Right ventricle myocardium inferior (tissue), 1 donor: ENCODE results near the gene GTF2H2C_2.
A peak's percentile ranks its signal among the peaks of the same experiment; 100 is the strongest.
"Not testable (repeated sequence)": the region's sequence is repeated elsewhere in the genome, so short reads cannot be mapped to it uniquely, and the experiment has no call there.

ENCODE experiments used
- ATAC-seq: fragments of 200-7000 bp; cut with Tn5 transposase; one replicate; pipeline ENCODE4 v1.9.1; 2020; ENCODE audit warnings: mild to moderate bottlenecking, moderate library complexity
- DNase-seq: peaks from one replicate; pipeline ENCODE4 v3.0.0; 2021; ENCODE audit errors: missing footprints
- intact Hi-C: fragments of 100-400 bp; cut with DNase I; formaldehyde crosslinking; loops from one replicate; pipeline ENCODE4 v1.11.0; 2022
- donor health status: DM: no; HTN: yes; CAD: no; lungs with severe emphysema.

GTF2H2C_2 gene

GRCh38 chr5:70415117-70415516, at the start of gene GTF2H2C_2:
TSS of gene GTF2H2C_2 (plus strand) at chr5:70415368.
- intact Hi-C loops, DNase-seq: not testable (repeated sequence)
- peak; percentile 99 for ATAC-seq

- ATAC-seq, intact Hi-C loops: not testable (repeated sequence)
- DNase-seq, result peak; percentile 73
Measured at GRCh38 chr5:70400984-70401686, 14.0 kb upstream of the GTF2H2C_2 start.

GRCh38 chr5:70421322-70421721, 6.2 kb downstream of the GTF2H2C_2 start:
- intact Hi-C loops, DNase-seq, ATAC-seq: not testable (repeated sequence)

- intact Hi-C loops, ATAC-seq, DNase-seq: not testable (repeated sequence)
Measured at GRCh38 chr5:70423215-70423614, 8.0 kb downstream of the GTF2H2C_2 start.

GRCh38 chr5:70438518-70438917, 23.4 kb downstream of the GTF2H2C_2 start:
- ATAC-seq, intact Hi-C loops, DNase-seq: not testable (repeated sequence)

GRCh38 chr5:70449565-70449964, 34.4 kb downstream of the GTF2H2C_2 start:
- intact Hi-C loops, ATAC-seq, DNase-seq: not testable (repeated sequence)

GRCh38 chr5:70451249-70451984, 36.2 kb downstream of the GTF2H2C_2 start:
- DNase-seq, intact Hi-C loops: not testable (repeated sequence)
- peak; percentile 63 for ATAC-seq

GRCh38 chr5:70457093-70457492, 41.9 kb downstream of the GTF2H2C_2 start:
- DNase-seq, ATAC-seq, intact Hi-C loops: not testable (repeated sequence)

- intact Hi-C loops, ATAC-seq: not testable (repeated sequence)
- DNase-seq, result peak; percentile 13
Measured at GRCh38 chr5:70459188-70459587, 44.0 kb downstream of the GTF2H2C_2 start.

GRCh38 chr5:70461984-70462383, 46.8 kb downstream of the GTF2H2C_2 start:
- ATAC-seq, intact Hi-C loops, DNase-seq: not testable (repeated sequence)

- intact Hi-C loops, DNase-seq: not testable (repeated sequence)
- peak; percentile 28 for ATAC-seq
Measured at GRCh38 chr5:70464019-70464637, 49.0 kb downstream of the GTF2H2C_2 start.

GRCh38 chr5:70469926-70470509, 54.9 kb downstream of the GTF2H2C_2 start:
- intact Hi-C loops, ATAC-seq, DNase-seq: not testable (repeated sequence)
